ENCODE results near the gene KRTAP6-1.

KRTAP6-1 gene, protein sequence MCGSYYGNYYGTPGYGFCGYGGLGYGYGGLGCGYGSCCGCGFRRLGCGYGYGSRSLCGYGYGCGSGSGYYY

GRCh38 chr21:30613836-30614235 lies at the start of gene KRTAP6-1:
TSS of gene KRTAP6-1 (minus strand) at chr21:30613930. CDS start at chr21:30613904, 26 bp downstream.
- no peak for DNase-seq

- DNase-seq, result no peak
These were observed 39.2 kb upstream of the KRTAP6-1 start for GRCh38 chr21:30652891-30653290.

- DNase-seq, result no peak
These were observed 33.2 kb upstream of the KRTAP6-1 start for GRCh38 chr21:30646904-30647414.

DNA sequence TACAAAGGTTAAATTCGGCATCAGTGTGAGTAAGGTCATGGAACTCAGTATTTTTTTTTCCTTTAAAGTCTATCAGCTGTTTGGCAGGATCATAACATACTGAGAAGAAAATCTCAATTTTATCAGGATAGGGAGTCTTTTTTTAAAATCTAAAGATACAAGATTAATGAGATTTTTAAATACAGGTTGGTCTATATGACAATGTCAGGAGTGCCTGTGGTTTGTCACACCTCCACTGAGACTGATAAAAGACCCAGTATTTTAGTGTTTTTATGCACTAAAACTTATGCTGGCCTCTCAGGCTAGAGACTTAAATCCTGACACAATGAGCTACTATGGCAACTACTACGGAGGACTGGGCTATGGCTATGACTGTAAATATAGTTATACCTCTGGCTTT lies 28.8 kb upstream of the KRTAP6-1 start, which contains the start of gene KRTAP20-3:
Gene KRTAP20-3, plus strand, starts transcription at position 301 of the 400 bp plus-strand sequence.
- no peak for DNase-seq

DNA sequence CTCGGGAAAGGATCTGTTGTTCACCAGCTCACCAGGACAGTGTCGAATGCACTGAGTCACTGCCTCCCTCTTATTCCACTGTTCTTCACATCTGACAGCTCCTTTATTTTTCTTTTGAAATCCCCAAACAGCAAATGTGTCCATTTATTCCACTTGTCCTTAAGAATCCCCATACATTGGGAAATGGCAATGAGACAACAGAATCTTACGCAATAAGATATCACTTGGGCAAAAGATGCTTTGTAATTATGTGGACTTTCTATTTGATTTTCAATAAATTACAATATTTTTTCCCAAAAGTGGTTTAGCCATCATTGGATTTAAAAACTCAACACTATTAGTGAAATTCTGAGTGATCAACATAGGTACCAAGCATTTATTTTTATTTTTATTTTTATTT lies 25.0 kb upstream of the KRTAP6-1 start:
- DNase-seq, result no peak

DNA sequence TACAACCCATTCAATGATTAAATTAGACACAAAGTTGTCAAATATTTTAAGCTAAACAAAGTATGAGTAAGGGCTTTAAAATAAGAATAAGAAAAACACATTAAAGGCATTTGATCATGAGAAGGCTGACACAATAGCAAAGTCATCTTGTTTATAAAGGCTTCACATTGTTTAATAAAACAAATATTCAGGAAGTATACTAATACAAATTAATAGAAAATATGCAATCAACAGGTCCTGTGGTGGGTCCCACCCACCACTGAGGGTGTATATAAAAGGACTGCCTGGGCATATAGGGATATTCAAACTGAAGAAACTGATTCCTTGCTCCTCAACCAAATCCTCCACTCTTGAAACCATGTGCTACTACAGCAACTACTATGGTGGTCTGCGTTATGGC lies 21.2 kb upstream of the KRTAP6-1 start, which contains the start of gene KRTAP20-2:
Gene KRTAP20-2, plus strand, starts transcription at position 301 of the 400 bp plus-strand sequence. Its CDS starts 58 bp downstream, at position 359.
- DNase-seq, result no peak

GRCh38 chr21:30629200-30629599 lies 15.5 kb upstream of the KRTAP6-1 start:
- no peak for DNase-seq

- no peak for DNase-seq
These were observed 14.4 kb upstream of the KRTAP6-1 start for GRCh38 chr21:30628109-30628508.

DNA sequence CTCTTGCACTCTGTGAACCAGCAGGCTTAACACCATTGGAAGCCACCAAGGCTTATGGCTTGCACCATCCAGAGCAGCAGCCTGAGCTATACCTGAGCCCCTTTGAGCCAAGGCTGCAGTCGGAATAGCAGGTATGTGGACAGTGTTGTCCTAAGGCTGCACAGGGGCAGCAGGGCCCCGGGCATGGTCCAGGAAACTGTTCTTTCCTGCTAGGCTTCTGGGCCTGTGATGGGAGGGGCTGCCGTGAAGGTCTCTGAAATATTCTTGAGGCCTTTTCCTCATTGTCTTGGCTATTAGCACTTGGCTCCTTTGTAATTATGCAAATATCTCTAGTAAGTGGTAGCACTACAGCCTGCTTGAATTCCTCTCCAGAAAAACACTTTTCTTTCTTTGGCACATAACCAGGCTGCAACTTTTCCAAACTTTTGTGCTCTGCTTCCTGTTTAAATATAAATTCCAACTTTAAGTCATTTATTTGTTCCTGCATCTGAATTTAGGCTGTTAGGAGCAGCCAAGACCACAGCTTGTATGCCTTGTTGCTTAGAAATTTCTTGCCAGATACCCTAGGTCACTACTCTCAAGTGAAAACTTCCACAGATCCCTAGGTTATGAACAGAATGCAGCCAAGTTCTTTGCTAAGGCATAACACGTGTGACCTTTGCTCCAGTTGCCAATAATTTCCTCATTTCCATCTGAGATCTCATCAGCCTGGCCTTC lies 11.9 kb upstream of the KRTAP6-1 start:
- DNase-seq, result no peak

GRCh38 chr21:30623362-30623761 lies 9.6 kb upstream of the KRTAP6-1 start:
- no peak for DNase-seq

GRCh38 chr21:30620522-30620921 lies 6.8 kb upstream of the KRTAP6-1 start, which contains the start of gene KRTAP20-4:
TSS of gene KRTAP20-4 (plus strand) at chr21:30620627.
- no peak for DNase-seq

DNA sequence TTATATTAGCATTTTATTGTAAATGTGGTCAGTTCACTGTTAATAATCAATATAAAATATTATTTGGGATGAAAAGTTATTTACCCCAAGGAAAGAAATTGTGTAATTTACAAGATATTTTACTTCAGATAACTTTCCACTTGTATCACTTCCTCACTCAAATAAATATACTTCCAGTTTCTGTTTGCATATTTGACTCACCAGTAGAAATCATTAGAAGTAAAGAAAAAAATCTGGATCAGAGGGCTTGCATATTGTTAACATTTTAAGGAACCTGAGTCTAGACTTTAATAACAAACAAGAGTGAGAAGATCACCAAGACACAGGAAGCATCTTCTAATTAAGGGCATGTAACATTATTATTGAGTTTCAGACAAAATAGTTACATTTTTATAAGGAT lies 6.3 kb upstream of the KRTAP6-1 start:
- no peak for DNase-seq

- DNase-seq, result no peak
These were observed 2.4 kb upstream of the KRTAP6-1 start, which contains the start of gene KRTAP20-1 for GRCh38 chr21:30616125-30616524. TSS of gene KRTAP20-1 (plus strand) at chr21:30616425. CDS start at chr21:30616455, 30 bp downstream.

GRCh38 chr21:30615199-30615598 lies 1.5 kb upstream of the KRTAP6-1 start:
- DNase-seq, result no peak

DNA sequence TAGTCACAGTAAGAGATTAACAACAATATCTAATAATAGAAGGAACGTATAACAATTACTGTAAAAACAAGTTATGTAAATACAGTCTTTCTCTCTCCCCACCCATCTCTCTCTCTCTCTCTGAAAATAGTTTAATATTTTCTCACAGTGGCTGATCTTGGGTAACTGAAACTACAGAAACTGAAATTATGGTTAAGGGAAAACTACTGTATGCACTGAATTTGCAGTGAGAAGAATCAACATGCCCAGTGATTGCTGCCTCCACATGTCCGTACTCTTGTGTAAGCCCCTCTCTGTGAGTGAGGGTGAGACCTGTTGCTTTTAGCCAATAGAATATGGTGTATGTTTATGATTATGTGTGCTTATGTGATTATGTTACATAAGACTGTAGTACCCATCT lies 1.6 kb downstream of the KRTAP6-1 start:
- DNase-seq, result no peak

DNA sequence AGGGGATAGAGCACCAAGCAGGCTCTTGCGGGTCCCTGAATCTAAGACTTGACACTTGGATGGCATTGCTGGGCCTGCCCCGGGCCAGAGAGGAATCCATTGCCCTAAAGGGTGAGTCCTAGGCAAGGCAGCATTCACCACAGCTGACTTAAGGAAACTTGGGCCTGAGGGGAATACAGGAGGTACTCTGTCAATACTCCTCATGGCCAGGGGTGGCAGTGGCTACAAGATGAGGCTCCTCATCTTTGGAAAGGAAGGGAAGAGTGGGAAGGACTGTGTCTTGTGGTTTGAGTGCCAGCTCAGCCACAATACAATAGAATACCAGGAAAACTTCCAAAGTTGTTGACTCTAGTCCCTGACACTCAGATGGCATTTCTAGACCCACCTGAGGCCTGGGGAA lies 7.8 kb downstream of the KRTAP6-1 start:
- no peak for DNase-seq

GRCh38 chr21:30600787-30601186 lies 12.9 kb downstream of the KRTAP6-1 start, which contains the start of gene KRTAP22-1:
TSS of gene KRTAP22-1 (plus strand) at chr21:30601087.
- no peak for DNase-seq

DNA sequence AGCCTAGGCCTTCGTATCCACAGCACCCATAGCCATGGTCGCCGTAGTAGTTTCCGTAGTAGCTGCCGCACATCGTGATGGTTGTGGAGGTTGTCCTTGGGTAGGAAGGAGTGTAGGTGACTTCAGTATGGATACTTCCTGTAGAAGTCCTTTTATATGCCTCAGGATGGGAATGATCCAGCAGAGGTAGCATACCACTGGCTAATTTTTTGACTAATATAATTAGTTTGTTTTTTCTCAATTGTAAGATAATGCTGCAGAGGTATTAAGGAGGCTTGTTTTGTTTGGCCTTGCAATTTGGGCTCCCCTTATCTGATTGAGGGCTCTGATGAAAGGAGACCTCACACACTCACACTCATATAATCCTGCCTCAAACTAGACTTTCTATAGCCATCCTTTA lies 14.9 kb downstream of the KRTAP6-1 start, which contains the start of gene KRTAP6-2:
Gene KRTAP6-2, minus strand, starts transcription at position 101 of the 400 bp plus-strand sequence. Its CDS starts 28 bp downstream, at position 73.
- no peak for DNase-seq

DNA sequence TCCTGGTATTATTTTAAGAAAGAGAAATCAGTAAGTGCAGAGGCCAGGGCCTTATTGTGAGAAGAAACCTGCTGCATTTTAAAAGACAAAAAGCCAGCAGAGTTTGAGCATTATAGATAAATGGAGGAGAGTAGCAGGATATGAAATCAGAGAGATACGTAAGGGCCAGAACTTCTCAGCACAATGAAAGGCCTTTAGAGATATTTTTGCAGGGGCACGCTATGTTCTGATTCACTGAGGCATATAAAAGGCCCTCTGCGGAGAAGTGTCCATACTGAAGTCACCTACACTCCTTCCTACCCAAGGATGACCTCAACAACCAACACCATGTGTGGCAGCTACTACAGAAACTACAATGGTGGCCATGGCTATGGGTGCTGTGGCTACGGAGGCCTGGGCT lies 21.6 kb downstream of the KRTAP6-1 start, which contains the start of gene KRTAP6-3:
Gene KRTAP6-3, plus strand, starts transcription at position 301 of the 400 bp plus-strand sequence. Its CDS starts 6 bp downstream, at position 307.
- DNase-seq, result no peak

DNA sequence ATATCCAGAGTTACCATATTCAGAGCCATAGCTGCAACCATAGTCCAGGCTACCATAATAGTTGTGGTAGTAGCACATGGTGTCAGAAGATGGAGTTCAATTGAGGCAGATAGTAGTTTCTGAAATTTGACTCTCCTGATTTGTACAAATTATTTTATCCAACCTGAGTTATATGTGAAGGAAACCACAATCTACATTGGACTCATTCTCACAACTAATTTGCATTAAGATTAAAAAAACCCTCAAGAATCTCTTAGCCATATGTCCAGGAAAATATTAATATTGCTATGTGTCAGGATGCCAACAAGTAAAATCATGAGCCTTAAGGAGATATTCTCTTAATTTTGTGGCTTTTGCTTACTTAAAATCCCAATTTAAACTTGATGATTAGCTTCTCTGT lies 23.4 kb downstream of the KRTAP6-1 start, which contains the start of gene KRTAP22-2:
Gene KRTAP22-2, minus strand, starts transcription at position 101 of the 400 bp plus-strand sequence.
- no peak for DNase-seq

DNA sequence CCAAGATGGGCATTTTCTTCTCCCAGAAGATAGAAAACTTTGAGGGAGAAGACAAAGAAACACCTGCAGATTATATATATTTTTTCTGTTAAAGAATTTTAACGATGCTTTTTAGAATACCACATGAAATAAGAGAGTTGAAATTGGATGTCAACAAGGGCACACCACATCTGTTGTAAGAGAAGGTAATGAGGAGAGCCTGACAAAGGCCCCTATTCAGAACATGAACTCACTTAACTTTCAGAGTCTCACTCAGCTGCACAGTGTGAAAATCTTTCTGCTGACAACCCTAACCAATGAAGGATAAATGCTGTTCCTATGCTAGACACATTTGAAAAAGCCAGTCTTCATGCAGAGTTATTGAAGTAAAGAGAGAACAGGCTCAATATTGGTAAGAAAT lies 30.9 kb downstream of the KRTAP6-1 start:
- DNase-seq, result no peak

DNA sequence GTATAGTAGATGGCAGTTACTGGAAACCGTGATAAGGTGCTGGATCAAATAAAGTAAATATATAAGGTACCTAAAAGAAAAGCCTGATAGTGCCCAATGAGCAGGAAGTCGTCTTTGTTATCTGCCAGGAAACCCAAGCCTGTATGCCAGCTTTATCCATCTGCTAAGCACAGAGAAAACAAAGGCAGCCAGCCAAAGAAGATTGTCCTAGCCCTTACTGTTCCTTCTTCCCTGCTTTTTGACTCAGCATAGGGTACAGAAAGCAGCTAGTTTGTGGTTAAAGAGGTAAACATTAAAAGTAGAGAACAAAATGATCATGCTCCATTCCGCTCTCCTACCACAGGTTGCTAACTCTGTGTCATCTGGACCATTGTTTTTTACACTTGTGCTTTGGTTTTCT lies 33.6 kb downstream of the KRTAP6-1 start:
- no peak for DNase-seq

GRCh38 chr21:30579346-30579745 lies 34.4 kb downstream of the KRTAP6-1 start:
- DNase-seq, result no peak

GRCh38 chr21:30577766-30578165 lies 36.0 kb downstream of the KRTAP6-1 start:
- no peak for DNase-seq

Data from stimulated activated CD4-positive, alpha-beta T cell treated with anti-CD3 and anti-CD28 coated beads, Interleukin-15, amount 100 ng/mL, for 24 hours (primary cell).